GM20000 (cell line): ENCODE data around the gene RYR1.

ENCODE experiments used
- DNase-seq: peaks from one replicate; pipeline ENCODE4 v3.0.0; 2012; ENCODE audit warnings: low spot score
- TF ChIP-seq, protein P1 (sequence below): IDR thresholded peaks from 2 replicates; pipeline ENCODE4 v1.5.1; 2012; ENCODE audit warnings: mild to moderate bottlenecking, control low read depth; ENCODE audit errors: extremely low read depth, missing control alignments

RYR1 gene

DNA sequence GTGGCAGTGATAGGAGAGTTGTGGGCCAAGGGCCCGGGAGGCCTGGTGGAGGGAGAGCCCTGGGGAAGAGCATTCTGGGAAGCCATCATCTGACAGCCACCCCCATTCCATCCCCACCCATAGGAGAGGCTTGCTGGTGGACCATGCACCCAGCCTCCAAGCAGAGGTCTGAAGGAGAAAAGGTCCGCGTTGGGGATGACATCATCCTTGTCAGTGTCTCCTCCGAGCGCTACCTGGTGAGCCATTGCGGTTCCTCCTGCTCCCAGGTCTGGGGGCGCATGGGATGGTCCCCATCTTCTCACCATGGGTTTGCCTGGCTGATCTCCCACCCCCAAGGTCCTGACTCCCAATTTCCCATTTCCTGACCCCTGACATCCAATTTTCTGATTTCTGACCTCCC, 10.5 kb downstream of the RYR1 start:
- TF ChIP-seq, protein P1, sequence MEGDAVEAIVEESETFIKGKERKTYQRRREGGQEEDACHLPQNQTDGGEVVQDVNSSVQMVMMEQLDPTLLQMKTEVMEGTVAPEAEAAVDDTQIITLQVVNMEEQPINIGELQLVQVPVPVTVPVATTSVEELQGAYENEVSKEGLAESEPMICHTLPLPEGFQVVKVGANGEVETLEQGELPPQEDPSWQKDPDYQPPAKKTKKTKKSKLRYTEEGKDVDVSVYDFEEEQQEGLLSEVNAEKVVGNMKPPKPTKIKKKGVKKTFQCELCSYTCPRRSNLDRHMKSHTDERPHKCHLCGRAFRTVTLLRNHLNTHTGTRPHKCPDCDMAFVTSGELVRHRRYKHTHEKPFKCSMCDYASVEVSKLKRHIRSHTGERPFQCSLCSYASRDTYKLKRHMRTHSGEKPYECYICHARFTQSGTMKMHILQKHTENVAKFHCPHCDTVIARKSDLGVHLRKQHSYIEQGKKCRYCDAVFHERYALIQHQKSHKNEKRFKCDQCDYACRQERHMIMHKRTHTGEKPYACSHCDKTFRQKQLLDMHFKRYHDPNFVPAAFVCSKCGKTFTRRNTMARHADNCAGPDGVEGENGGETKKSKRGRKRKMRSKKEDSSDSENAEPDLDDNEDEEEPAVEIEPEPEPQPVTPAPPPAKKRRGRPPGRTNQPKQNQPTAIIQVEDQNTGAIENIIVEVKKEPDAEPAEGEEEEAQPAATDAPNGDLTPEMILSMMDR, result no peak
- DNase-seq, result no peak

DNA sequence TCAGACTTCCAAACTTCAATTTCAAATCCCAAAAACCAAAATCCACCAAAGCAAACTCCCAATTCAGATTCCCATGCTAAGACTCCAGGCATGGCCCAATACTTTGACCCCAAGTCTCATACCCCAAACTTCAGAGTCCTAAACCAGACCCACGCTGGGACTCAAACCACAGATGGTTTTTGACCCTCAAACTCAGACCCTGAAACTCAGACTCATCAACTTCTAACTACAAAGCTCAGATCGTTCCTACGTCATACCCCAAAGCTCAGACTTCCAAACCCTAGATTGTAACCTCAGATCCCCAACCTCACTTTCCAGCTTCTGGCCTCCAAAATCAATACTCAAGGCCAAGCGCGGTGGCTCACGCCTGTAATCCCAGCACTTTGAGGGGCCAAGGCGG, 11.9 kb downstream of the RYR1 start:
- TF ChIP-seq, protein P1, result no peak
- no peak for DNase-seq

DNA sequence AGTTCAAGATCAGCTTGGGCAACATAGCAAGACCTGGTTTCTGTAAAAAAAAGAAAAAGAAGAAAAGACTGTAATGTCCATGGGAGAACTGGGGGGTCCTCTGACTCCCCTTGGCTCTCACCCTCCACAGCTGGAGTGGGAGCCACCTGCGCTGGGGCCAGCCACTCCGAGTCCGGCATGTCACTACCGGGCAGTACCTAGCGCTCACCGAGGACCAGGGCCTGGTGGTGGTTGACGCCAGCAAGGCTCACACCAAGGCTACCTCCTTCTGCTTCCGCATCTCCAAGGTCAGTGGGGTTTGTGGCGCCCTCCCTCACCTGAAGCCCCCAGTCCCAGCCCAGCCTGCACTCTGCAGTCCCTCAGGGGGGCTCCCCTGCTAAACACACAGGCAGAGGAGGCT, 14.7 kb downstream of the RYR1 start:
- no peak for DNase-seq
- TF ChIP-seq, protein P1, result no peak

DNA sequence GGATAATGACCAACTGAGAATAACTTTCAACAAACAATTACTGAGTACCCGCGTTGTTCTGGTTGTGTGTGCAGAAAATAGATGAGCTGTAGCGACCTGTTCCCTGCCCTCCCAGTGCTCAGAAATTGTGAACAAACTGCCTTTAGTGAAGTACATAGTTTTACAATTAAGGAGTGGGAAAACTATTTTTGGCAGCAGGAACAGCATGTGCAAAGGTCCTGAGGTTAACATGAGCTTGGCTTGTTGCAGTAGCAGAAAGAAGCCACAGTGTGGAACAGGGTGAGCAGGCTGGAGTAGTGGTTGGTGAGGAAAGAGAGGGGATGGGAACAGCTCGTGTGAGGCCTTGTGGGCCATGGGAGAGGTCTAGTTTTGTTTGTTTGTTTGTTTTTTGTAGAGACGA, 16.0 kb downstream of the RYR1 start:
- TF ChIP-seq, protein P1, result no peak
- DNase-seq, result no peak

DNA sequence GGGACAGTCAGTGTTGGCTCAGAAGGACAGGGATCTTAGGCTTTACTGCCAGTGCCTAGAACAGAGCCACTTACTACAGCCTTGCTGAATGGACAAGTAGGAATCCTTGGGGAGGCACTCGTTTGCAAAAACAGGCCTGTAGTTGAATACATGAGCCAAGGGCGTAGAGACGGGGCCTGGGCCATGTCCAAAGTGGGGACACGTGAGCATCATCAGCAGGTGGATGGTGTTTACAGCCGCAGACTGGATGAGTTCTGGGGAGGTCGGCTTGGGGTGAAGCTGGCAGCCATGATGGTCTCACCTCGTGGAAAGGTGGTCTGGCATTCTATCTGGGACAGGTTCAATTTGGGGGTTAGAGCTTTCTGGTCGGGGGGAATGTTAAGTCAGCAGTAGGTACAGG, 17.5 kb downstream of the RYR1 start:
- no peak for DNase-seq
- TF ChIP-seq, protein P1, result no peak

DNA sequence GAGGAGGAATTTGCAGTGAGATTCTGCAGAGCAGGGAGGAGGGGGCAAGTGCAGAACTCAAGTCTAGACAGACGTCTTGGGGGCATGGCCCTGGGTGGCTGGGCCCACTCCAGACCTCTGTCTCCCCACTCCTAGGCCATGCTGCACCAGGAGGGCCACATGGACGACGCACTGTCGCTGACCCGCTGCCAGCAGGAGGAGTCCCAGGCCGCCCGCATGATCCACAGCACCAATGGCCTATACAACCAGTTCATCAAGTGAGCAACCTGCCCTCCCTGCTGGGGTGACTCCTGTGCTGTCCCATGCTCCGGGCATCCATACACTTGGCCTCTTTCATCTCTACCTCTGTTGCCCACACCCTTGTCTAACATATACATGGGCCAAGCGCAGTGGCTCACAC, 18.1 kb downstream of the RYR1 start:
- no peak for DNase-seq
- TF ChIP-seq, protein P1, result no peak

DNA sequence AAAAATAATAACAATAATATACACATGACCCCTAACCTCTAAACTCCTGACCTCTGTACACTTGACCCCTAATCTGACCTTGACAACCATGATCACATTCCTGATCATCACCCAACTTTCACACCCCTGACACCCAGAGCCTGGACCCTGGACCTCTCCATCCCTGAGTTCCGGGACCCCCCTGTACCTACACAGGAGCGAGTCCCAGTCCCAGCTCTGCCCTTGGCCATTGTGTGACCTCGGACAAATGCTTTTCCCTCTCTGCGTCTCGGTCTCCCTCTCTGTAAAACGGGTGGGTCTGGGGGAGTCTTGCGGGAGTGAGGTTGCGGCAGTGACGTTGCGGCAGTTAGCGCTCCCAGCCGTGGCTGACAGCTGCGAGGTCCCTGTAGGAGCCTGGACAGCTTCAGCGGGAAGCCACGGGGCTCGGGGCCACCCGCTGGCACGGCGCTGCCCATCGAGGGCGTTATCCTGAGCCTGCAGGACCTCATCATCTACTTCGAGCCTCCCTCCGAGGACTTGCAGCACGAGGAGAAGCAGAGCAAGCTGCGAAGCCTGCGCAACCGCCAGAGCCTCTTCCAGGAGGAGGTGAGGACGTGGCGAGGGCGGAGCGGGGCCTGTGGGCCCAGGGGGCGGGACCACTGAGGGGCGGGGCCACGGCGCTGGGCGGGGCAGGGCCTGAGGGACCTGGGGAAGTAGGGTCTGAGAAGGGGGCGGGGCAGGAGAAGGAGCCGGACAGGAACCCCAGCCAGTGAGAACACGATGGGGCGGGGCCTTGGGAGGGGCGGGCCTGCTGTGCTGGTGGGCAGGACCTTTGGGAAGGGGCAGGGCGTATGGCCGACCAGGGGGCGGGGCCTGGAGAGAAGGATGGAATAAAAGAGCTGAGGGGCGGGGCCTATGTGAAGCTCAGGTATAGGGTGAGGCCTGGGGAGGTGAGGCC, 19.2 kb downstream of the RYR1 start:
- DNase-seq, result no peak
- TF ChIP-seq, protein P1, result no peak
